Stimulated activated CD4-positive, alpha-beta T cell treated with anti-CD3 and anti-CD28 coated beads, TNF-alpha, amount 100 ng/mL, for 24 hours (primary cell): ENCODE results near the gene MARVELD3.
A peak's percentile ranks its signal among the peaks of the same experiment; 100 is the strongest.
"Not testable (repeated sequence)": the region's sequence is repeated elsewhere in the genome, so short reads cannot be mapped to it uniquely, and the experiment has no call there.

ENCODE experiments used
- DNase-seq, 3 experiments: peaks; one replicate each; pipeline ENCODE4 v3.0.0-alpha.2; 2020; ENCODE audit warnings: low read depth in 3 of 3

The MARVELD3 gene

GRCh38 chr16:71626018-71626857 is at the start of gene MARVELD3:
Gene MARVELD3, plus strand, starts transcription at chr16:71626184. Its CDS starts 46 bp downstream, at chr16:71626230.
- no peak for DNase-seq

GRCh38 chr16:71576971-71577370 is 49.0 kb upstream of the MARVELD3 start, which contains the start of gene TAT:
Gene TAT, minus strand, starts transcription at chr16:71577092. Its CDS starts 677 bp downstream, at chr16:71576415.
- DNase-seq = no peak

GRCh38 chr16:71582553-71582848 is 43.5 kb upstream of the MARVELD3 start:
- not testable (repeated sequence) for DNase-seq

- no peak for DNase-seq
Measured at GRCh38 chr16:71584543-71585317, 41.3 kb upstream of the MARVELD3 start.

GRCh38 chr16:71585318-71585703 is 40.7 kb upstream of the MARVELD3 start:
- no peak for DNase-seq

GRCh38 chr16:71589334-71589733 is 36.6 kb upstream of the MARVELD3 start:
- DNase-seq = not testable (repeated sequence)

GRCh38 chr16:71590071-71590470 is 35.9 kb upstream of the MARVELD3 start:
- DNase-seq = not testable (repeated sequence)

GRCh38 chr16:71590584-71590983 is 35.4 kb upstream of the MARVELD3 start:
- no peak for DNase-seq

- DNase-seq = no peak
Measured at GRCh38 chr16:71591917-71592316, 34.1 kb upstream of the MARVELD3 start.

GRCh38 chr16:71593048-71593999 is 32.7 kb upstream of the MARVELD3 start:
- DNase-seq = no peak

- DNase-seq = no peak
Measured at GRCh38 chr16:71594000-71594646, 31.9 kb upstream of the MARVELD3 start.

- DNase-seq = not testable (repeated sequence)
Measured at GRCh38 chr16:71595340-71595826, 30.6 kb upstream of the MARVELD3 start.

GRCh38 chr16:71598426-71598825 is 27.6 kb upstream of the MARVELD3 start:
- not testable (repeated sequence) for DNase-seq

GRCh38 chr16:71600822-71601221 is 25.2 kb upstream of the MARVELD3 start:
- no peak for DNase-seq

GRCh38 chr16:71609066-71609465 is 16.9 kb upstream of the MARVELD3 start:
- DNase-seq = no peak

GRCh38 chr16:71610447-71610846 is 15.5 kb upstream of the MARVELD3 start:
- no peak for DNase-seq

- DNase-seq = peak; percentile 58 to 80 (median 67)
Measured at GRCh38 chr16:71610936-71611871, 14.8 kb upstream of the MARVELD3 start.

- not testable (repeated sequence) for DNase-seq
Measured at GRCh38 chr16:71614956-71615355, 11.0 kb upstream of the MARVELD3 start.

GRCh38 chr16:71618429-71618828 is 7.6 kb upstream of the MARVELD3 start:
- DNase-seq = no peak

GRCh38 chr16:71622088-71622487 is 3.9 kb upstream of the MARVELD3 start:
- DNase-seq = no peak
